H1 (cell line): ENCODE results near the gene PRUNE1. TPM values are rescaled to one million over a fixed set of nuclear protein-coding genes. Genes with fewer than 3 reads are reported as not detected.

Experiments used
- CTCF ChIA-PET: fragments of 300-600 bp; sonication (Branson Sonifier 250); formaldehyde crosslinking; loops from one replicate; lab custom pipeline; 2021; ENCODE audit not compliant: partially characterized antibody; lab: Charles Lee
- POLR2A ChIA-PET: fragments of 300-600 bp; sonication (Branson Sonifier 250); formaldehyde crosslinking; loops from one replicate; lab custom pipeline; 2021; ENCODE audit warnings: inconsistent platforms; ENCODE audit not compliant: partially characterized antibody; lab: Charles Lee
- DNase-seq, 2 experiments: peaks; one replicate each; pipeline versions ENCODE4 v3.0.0 to v3.0.0-alpha.2; 2010 to 2022; ENCODE audit warnings: low spot score in 2 of 2, low read depth in 1 of 2, mixed read lengths in 1 of 2
- FAIRE-seq: peaks from 2 replicates; lab custom pipeline; 2011; peaks lifted over from hg19 to GRCh38; lab: Jason Lieb, UNC
- H2AFZ ChIP-seq: 2 replicates; pipeline ENCODE4 v1.8.1; 2012; ENCODE audit warnings: low read length, inconsistent platforms
- H2AK5ac ChIP-seq: 2 replicates; pipeline ENCODE4 v1.6.1; 2013; ENCODE audit warnings: low read depth, low read length
- H2BK120ac ChIP-seq: replicated peaks from 2 replicates; pipeline ENCODE3; 2013; ENCODE audit warnings: low read depth, low read length, inconsistent platforms
- H2BK12ac ChIP-seq: 2 replicates; pipeline ENCODE4 v1.6.1; 2013; ENCODE audit warnings: low read depth, low read length
- H2BK15ac ChIP-seq: 2 replicates; pipeline ENCODE4 v1.6.1; 2013; ENCODE audit warnings: low read length
- H2BK20ac ChIP-seq: 2 replicates; pipeline ENCODE4 v1.6.1; 2013; ENCODE audit warnings: low read length
- H2BK5ac ChIP-seq: 2 replicates; pipeline ENCODE4 v1.6.1; 2013; ENCODE audit warnings: low read depth, low read length
- H3K14ac ChIP-seq: 2 replicates; pipeline ENCODE4 v1.6.1; 2013; ENCODE audit warnings: inconsistent platforms; ENCODE audit not compliant: insufficient read length
- H3K18ac ChIP-seq: 2 replicates; pipeline ENCODE4 v1.6.1; 2013; ENCODE audit warnings: low read length; ENCODE audit errors: extremely low read depth
- H3K23ac ChIP-seq: 2 replicates; pipeline ENCODE4 v1.6.1; 2013; ENCODE audit warnings: inconsistent platforms; ENCODE audit not compliant: insufficient read length
- H3K23me2 ChIP-seq: 2 replicates; pipeline ENCODE4 v1.6.1; 2013; ENCODE audit warnings: low read depth, low read length
- H3K27ac ChIP-seq: 2 replicates; pipeline ENCODE4 v1.6.1; 2011; ENCODE audit warnings: low read depth, low read length, inconsistent platforms
- H3K27me3 ChIP-seq, 4 experiments: replicated peaks in 1 of 4; 1 replicate in 1 of 4; 2 replicates in 3 of 4; pipeline versions ENCODE4 v1.6.1 to v1.8.1; 2011 to 2013; ENCODE audit warnings: low read length in 3 of 4, mild to moderate bottlenecking in 3 of 4, inconsistent platforms in 2 of 4, mixed read lengths in 2 of 4, moderate library complexity in 1 of 4; ENCODE audit not compliant: control insufficient read depth in 3 of 4, insufficient read depth in 3 of 4; ENCODE audit errors: extremely low read depth in 1 of 4
- H3K36me3 ChIP-seq, 4 experiments: 2 replicates each; pipeline versions ENCODE4 v1.6.1 to v1.8.1; 2011 to 2013; ENCODE audit warnings: mild to moderate bottlenecking in 4 of 4, low read length in 3 of 4, moderate library complexity in 2 of 4, control low read depth in 1 of 4, inconsistent platforms in 1 of 4; ENCODE audit not compliant: insufficient read depth in 4 of 4, control insufficient read depth in 2 of 4
- H3K4ac ChIP-seq: replicated peaks from 2 replicates; pipeline ENCODE3; 2013; ENCODE audit warnings: low read length, low read depth, mixed read lengths, inconsistent platforms; ENCODE audit not compliant: insufficient read length
- H3K4me1 ChIP-seq, 4 experiments: replicated peaks in 1 of 4; 1 replicate in 1 of 4; 2 replicates in 3 of 4; pipeline versions ENCODE4 v1.6.1 to v1.8.1; 2011 to 2013; ENCODE audit warnings: low read length in 3 of 4, inconsistent platforms in 2 of 4, mixed read lengths in 1 of 4; ENCODE audit not compliant: insufficient read depth in 4 of 4, control insufficient read depth in 3 of 4
- H3K4me2 ChIP-seq, 2 experiments: 2 replicates each; pipeline versions ENCODE4 v1.6.1 to v1.8.1; 2011 to 2013; ENCODE audit warnings: low read depth in 2 of 2, low read length in 2 of 2, control low read depth in 1 of 2, inconsistent platforms in 1 of 2, mild to moderate bottlenecking in 1 of 2; ENCODE audit not compliant: insufficient read depth in 1 of 2
- H3K4me3 ChIP-seq, 4 experiments: fragments of 200-600, 300-600 bp in 1 of 4; sonication (generic), shearing (Covaris generic), sonication (Bioruptor Twin) in 1 of 4; 2 replicates each; pipeline versions ENCODE4 v1.5.1 to v1.8.1; 2011 to 2016; ENCODE audit warnings: low read length in 4 of 4, low read depth in 3 of 4, control low read depth in 2 of 4, inconsistent platforms in 2 of 4, mild to moderate bottlenecking in 2 of 4, mixed read lengths in 1 of 4, moderate library complexity in 1 of 4; ENCODE audit not compliant: insufficient read depth in 2 of 4; ENCODE audit errors: extremely low read depth in 1 of 4
- H3K56ac ChIP-seq: replicated peaks from 2 replicates; pipeline ENCODE3; 2013; ENCODE audit warnings: low read depth, mild to moderate bottlenecking, mixed read lengths, low read length, inconsistent platforms; ENCODE audit not compliant: insufficient read length
- H3K79me1 ChIP-seq: 2 replicates; pipeline ENCODE4 v1.6.1; 2013; ENCODE audit warnings: low read depth, low read length, control low read depth
- H3K79me2 ChIP-seq, 2 experiments: 2 replicates each; pipeline versions ENCODE4 v1.6.1 to v1.8.1; 2012 to 2013; ENCODE audit warnings: low read length in 2 of 2, mild to moderate bottlenecking in 2 of 2, inconsistent platforms in 1 of 2; ENCODE audit not compliant: insufficient read depth in 2 of 2, control insufficient read depth in 1 of 2
- H3K9ac ChIP-seq, 4 experiments: replicated peaks in 1 of 4; 1 replicate in 1 of 4; 2 replicates in 3 of 4; pipeline versions ENCODE4 v1.6.1 to v1.8.1; 2011 to 2013; ENCODE audit warnings: low read depth in 3 of 4, low read length in 3 of 4, control low read depth in 2 of 4, mild to moderate bottlenecking in 2 of 4, moderate library complexity in 2 of 4, inconsistent platforms in 1 of 4; ENCODE audit errors: extremely low read depth in 1 of 4
- H3K9me3 ChIP-seq, 2 experiments: 2 replicates each; pipeline versions ENCODE4 v1.6.1 to v1.8.1; 2012 to 2013; ENCODE audit warnings: mild to moderate bottlenecking in 2 of 2, moderate library complexity in 2 of 2, control low read depth in 1 of 2, inconsistent platforms in 1 of 2, low read depth in 1 of 2, low read length in 1 of 2, mixed read lengths in 1 of 2; ENCODE audit not compliant: insufficient read depth in 2 of 2
- H4K20me1 ChIP-seq, 2 experiments: replicated peaks in 1 of 2; 2 replicates each; pipeline versions ENCODE3 to v1.8.1; 2011 to 2013; ENCODE audit warnings: inconsistent platforms in 2 of 2, low read length in 2 of 2, mild to moderate bottlenecking in 1 of 2; ENCODE audit not compliant: insufficient read depth in 2 of 2, control insufficient read depth in 1 of 2
- H4K5ac ChIP-seq: 2 replicates; pipeline ENCODE4 v1.6.1; 2013; ENCODE audit warnings: low read length, low read depth, mixed read lengths, inconsistent platforms; ENCODE audit not compliant: insufficient read length
- H4K8ac ChIP-seq: 2 replicates; pipeline ENCODE4 v1.8.0; 2013; ENCODE audit warnings: mild to moderate bottlenecking, moderate library complexity, low read length, inconsistent platforms; ENCODE audit not compliant: insufficient read depth; ENCODE audit errors: extremely low read depth
- H4K91ac ChIP-seq: replicated peaks from 2 replicates; pipeline ENCODE3; 2013; ENCODE audit warnings: low read length, mixed read lengths, inconsistent platforms; ENCODE audit not compliant: insufficient read length
- ASH2L ChIP-seq: fragments of 200-600, 300-600 bp; sonication (generic); IDR thresholded peaks from one replicate; pipeline ENCODE4 v1.7.1; 2017; ENCODE audit warnings: low read length
- BACH1 ChIP-seq: IDR thresholded peaks from 2 replicates; pipeline ENCODE4 v1.6.1; 2012; ENCODE audit warnings: low read length, improper control_type of control experiment
- CREB1 ChIP-seq: IDR thresholded peaks from 2 replicates; pipeline ENCODE4 v1.6.1; 2012; ENCODE audit warnings: inconsistent platforms
- CTCF ChIP-seq, 3 experiments: IDR thresholded peaks; 1 replicate in 2 of 3; 2 replicates in 1 of 3; pipeline versions ENCODE4 v1.5.1 to v1.6.1; 2011; ENCODE audit warnings: low read length in 3 of 3, mild to moderate bottlenecking in 3 of 3, inconsistent platforms in 2 of 3, low read depth in 1 of 3, moderate library complexity in 1 of 3; ENCODE audit not compliant: insufficient read depth in 1 of 3; ENCODE audit errors: control extremely low read depth in 1 of 3
- E2F6 ChIP-seq: IDR thresholded peaks from 2 replicates; pipeline ENCODE4 v1.6.1; 2012; ENCODE audit warnings: inconsistent platforms
- GTF2F1 ChIP-seq: IDR thresholded peaks from 2 replicates; pipeline ENCODE4 v1.6.1; 2012; ENCODE audit warnings: low read depth, low read length, improper control_type of control experiment, borderline replicate concordance
- JUND ChIP-seq: IDR thresholded peaks from 2 replicates; pipeline ENCODE4 v1.6.1; 2011; ENCODE audit warnings: mild to moderate bottlenecking, improper control_type of control experiment, low read length
- KDM5A ChIP-seq: fragments of 200-600 bp; IDR thresholded peaks from 2 replicates; pipeline ENCODE4 v1.7.1; 2012; ENCODE audit warnings: mild to moderate bottlenecking, low read length, inconsistent platforms, mixed read lengths
- NANOG ChIP-seq: IDR thresholded peaks from 2 replicates; pipeline ENCODE4 v1.6.1; 2011; ENCODE audit warnings: low read length, low read depth, mild to moderate bottlenecking, inconsistent platforms; ENCODE audit not compliant: insufficient read depth, poor library complexity, severe bottlenecking
- TCF12 ChIP-seq: IDR thresholded peaks from 2 replicates; pipeline ENCODE4 v1.6.1; 2011; ENCODE audit warnings: low read depth, mild to moderate bottlenecking, low read length
- WGBS, 2 experiments: shearing (Covaris generic) in 1 of 2; methylation state at CpG; one replicate each; pipeline versions ENCODE4 v1.1.6 to v1.1.7; 2013 to 2015; ENCODE audit warnings: low lambda C conversion rate in 2 of 2, mixed read lengths in 2 of 2, inconsistent platforms in 1 of 2, low coverage in 1 of 2, missing lambda C conversion rate in 1 of 2; ENCODE audit not compliant: insufficient replicate concordance in 2 of 2, insufficient coverage in 1 of 2, insufficient read length in 1 of 2; ENCODE audit errors: extremely low coverage in 1 of 2, missing lambda C conversion rate in 1 of 2; 5-methylcytosine and 5-hydroxymethylcytosine counted together
- polyA plus RNA-seq, 7 experiments: library from polyadenylated mRNA; depleted of rRNA in 3 of 7; stranded (reverse) in 5 of 7; unstranded in 2 of 7; fragments of >200 nt in 5 of 7; fragments of 200-250 nt in 2 of 7; gene quantifications; 1 replicate in 5 of 7; 2 replicates in 1 of 7; 4 replicates in 1 of 7; pipeline versions ENCODE4 v1.2.1 to v1.2.3, GENCODE V29; 2011 to 2013; ENCODE audit warnings: missing spikeins in 2 of 7, mixed read lengths in 2 of 7
- total RNA-seq: library from RNA; stranded (reverse); fragmentation: NEBNext Ultra II Directional; extraction: Animal tissue kit (Norgen Biotek cat#: 25700); gene quantifications from 2 replicates; pipeline ENCODE4 v1.2.1, GENCODE V29; 2021

PRUNE1 gene
- total and polyA plus RNA-seq, 2 of the 8 experiments (the other 6 are each of a cell fraction or from before 2014, with no cell fraction given): 32.8 to 54.2 TPM

GRCh38 chr1:150969626-150970025, 38.6 kb upstream of the PRUNE1 start:
- DNase-seq: no peak
- H3K4me3 ChIP-seq: no peak overlapping the region
- TF ChIP-seq NANOG (no peak), KDM5A (no peak), JUND (no peak), CTCF (IDR thresholded peaks at IDR 0.05; ENCODE audit: control extremely low read depth in 1 of 3, insufficient read depth in 1 of 3, low read depth in 1 of 3, low read length in 3 of 3) (no peak), TCF12 (no peak), BACH1 (no peak), E2F6 (no peak), ASH2L (no peak), GTF2F1 (no peak), CREB1 (no peak)
- no peak overlapping the region for H3K18ac ChIP-seq
- H3K14ac ChIP-seq: no peak overlapping the region
- no peak overlapping the region for H4K8ac ChIP-seq
- no peak overlapping the region for H3K56ac ChIP-seq
- no peak overlapping the region for H4K5ac ChIP-seq
- H2BK120ac ChIP-seq: no peak overlapping the region
- peaks cover 8% of the 10 kb centered on the region; the same call in 1 of the 2 replicates for H3K23me2 ChIP-seq
- H2BK15ac ChIP-seq: no peak overlapping the region
- ChIA-PET CTCF (interaction anchor here (0.6 to 4.3 kb wide), 8 partner anchors 11 to 500 kb away, joined by 3 to 34 read pairs (median 4); partner anchors contain the start of genes ANXA9 and MINDY1), POLR2A (interaction anchor here (0.8 to 10.5 kb wide), 6 partner anchors 6 to 156 kb away, joined by 4 to 133 read pairs (median 36); partner anchors contain the start of genes ANXA9, CERS2 and MINDY1)
- peaks cover 18 to 45% (median 39%) of the 10 kb centered on the region in 4 experiments for H3K36me3 ChIP-seq
- no peak overlapping the region for H3K9ac ChIP-seq
- WGBS, 2 experiments: 91% methylated on average over 3 of the region's 3 CpGs; no CpG with 5 or more reads in 1 of the 2 experiments
- H2AK5ac ChIP-seq: no peak overlapping the region
- peaks cover 21 to 57% of the 10 kb centered on the region in 2 experiments for H3K79me2 ChIP-seq
- H2AFZ ChIP-seq: no peak overlapping the region
- H2BK20ac ChIP-seq: no peak overlapping the region
- no peaks in the 10 kb centered on the region for H3K27me3 ChIP-seq
- H2BK5ac ChIP-seq: no peak overlapping the region
- no peak for FAIRE-seq
- H3K4ac ChIP-seq: no peak overlapping the region
- no peaks in the 10 kb centered on the region for H3K9me3 ChIP-seq
- H4K91ac ChIP-seq: no peak overlapping the region
- H3K79me1 ChIP-seq: peaks cover 17% of the 10 kb centered on the region
- H3K4me2 ChIP-seq: no peak overlapping the region
- H2BK12ac ChIP-seq: no peak overlapping the region
- H3K23ac ChIP-seq: no peak overlapping the region
- no peak overlapping the region; the same call in 1 of the 2 replicates for H3K27ac ChIP-seq
- H4K20me1 ChIP-seq: peaks cover 18 to 26% of the 10 kb centered on the region in 2 experiments
- peaks cover 14 to 34% (median 22%) of the 10 kb centered on the region in 4 experiments for H3K4me1 ChIP-seq
